Stromal cell of bone marrow (primary cell): ENCODE data around the gene DAGLB.
A peak's percentile ranks its signal among the peaks of the same experiment; 100 is the strongest.
"Not testable (repeated sequence)": the region's sequence is repeated elsewhere in the genome, so short reads cannot be mapped to it uniquely, and the experiment has no call there.

Source experiments
- DNase-seq: peaks from one replicate; pipeline ENCODE4 v3.0.0-alpha.2; 2012; ENCODE audit warnings: low read depth

Gene DAGLB, protein sequence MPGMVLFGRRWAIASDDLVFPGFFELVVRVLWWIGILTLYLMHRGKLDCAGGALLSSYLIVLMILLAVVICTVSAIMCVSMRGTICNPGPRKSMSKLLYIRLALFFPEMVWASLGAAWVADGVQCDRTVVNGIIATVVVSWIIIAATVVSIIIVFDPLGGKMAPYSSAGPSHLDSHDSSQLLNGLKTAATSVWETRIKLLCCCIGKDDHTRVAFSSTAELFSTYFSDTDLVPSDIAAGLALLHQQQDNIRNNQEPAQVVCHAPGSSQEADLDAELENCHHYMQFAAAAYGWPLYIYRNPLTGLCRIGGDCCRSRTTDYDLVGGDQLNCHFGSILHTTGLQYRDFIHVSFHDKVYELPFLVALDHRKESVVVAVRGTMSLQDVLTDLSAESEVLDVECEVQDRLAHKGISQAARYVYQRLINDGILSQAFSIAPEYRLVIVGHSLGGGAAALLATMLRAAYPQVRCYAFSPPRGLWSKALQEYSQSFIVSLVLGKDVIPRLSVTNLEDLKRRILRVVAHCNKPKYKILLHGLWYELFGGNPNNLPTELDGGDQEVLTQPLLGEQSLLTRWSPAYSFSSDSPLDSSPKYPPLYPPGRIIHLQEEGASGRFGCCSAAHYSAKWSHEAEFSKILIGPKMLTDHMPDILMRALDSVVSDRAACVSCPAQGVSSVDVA

DNA sequence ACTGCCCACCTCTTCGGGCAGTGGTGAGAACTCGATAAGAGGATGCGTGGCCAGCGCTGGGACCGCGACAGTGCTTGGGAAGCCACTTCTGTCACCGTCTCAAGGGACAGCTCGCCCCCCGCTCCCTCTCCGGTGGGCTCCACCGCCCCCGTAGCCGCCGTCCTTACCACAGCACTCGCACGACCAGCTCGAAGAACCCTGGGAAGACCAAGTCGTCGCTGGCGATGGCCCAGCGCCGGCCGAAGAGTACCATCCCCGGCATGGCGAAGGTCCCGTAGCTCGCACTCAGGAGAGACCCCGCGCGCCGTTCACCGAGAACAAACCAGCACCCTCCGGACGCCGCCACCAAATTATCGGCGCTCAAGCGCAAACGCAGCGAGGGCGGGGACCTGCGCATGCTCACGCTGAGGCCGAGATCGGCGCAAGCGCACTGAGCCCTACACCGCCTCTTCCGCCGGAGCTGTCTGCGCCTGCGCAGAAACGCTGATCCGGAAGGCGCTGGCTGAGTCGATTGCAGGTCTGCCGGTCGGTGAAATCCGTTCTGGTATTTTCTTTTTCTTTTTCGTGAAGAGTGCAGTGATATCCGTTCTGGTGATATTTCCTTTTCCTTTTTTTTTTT, at the start of gene DAGLB:
Gene DAGLB, minus strand, starts transcription at position 374 of the 619 bp plus-strand sequence. Its CDS starts 112 bp downstream, at position 262.
- peak; percentile 70 for DNase-seq

DNA sequence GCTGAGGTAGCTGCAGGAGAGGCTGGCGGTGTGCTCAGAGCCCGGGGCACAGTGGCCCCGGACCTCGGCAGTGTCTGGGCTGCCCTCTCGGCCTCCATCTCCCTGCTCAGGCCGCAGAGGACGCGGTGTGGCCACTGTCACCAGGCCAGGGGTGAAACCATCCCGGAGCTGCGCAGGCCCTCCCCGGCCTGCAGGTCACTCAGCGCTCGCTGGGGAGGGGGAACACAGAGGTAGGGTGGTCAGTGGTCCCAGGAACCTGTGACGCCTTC, 49.8 kb upstream of the DAGLB start:
- no peak for DNase-seq

DNA sequence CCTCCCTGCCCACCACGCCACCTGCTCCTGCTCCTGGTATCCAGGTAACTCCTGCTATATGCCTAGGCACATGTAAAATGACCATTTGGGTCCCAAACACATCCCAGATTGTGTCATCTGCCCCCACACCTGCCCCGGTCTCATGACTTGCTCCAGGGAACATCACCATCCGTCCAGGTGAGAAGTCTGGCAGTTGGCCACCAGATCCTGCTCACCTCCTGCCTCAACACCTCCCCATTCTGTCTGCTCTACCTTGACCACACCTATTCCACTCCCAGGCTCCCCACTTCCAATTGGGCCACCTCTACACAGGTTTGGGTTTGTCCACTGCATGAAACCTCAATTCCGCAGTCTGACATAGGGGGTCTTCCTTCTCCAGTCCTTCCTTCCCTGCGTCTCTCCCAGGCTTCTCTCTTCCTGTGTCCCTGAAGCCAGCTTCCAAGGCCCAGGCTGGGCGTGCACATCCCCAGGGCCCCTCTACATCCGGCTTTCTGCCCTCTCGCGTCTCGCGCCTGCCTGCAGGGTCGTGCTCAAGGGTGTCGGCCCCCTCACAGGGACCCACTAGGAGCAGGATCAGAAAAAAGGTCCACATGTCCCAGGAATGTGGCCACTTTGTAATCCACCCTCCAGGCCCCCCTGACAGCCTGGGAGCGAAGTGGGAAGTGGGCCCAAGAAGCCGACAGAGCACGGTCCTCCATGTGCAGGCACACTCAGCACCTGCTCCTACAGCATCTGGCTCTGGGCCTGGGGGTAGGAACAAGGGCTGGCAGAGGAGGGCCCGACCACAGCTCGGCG, 49.3 kb upstream of the DAGLB start:
- DNase-seq = no peak

DNA sequence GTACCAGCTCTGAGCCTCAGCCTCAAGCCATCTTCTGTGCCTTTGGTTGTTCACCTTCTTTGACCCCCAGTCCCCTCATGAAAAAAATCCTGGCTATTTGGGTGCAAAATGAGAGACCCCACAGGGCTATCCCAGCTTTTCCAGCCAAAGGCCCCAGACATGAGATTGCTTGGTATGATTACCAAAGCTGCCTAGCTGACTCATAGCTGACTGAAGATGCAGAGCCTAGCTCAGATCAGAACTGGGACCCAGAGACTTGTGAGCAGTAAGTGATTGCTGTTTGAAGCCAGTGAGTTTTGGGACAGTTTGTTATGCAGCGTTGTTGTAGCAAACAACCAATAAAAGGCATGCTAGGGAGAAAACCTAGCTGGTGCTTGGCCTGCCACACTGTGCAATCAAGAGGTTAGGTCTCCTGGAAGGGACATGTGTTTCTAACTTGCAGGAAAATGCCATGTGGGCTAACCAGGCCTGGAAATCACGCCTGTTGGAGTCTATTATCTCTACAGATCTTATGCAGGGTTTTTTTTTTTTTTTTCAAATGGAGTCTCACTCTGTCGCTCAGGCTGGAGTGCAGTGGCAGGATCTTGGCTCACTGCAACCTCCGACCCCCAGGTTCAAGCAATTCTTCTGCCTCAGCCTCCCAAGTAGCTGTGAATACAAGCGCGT, 48.0 kb upstream of the DAGLB start:
- DNase-seq = no peak

DNA sequence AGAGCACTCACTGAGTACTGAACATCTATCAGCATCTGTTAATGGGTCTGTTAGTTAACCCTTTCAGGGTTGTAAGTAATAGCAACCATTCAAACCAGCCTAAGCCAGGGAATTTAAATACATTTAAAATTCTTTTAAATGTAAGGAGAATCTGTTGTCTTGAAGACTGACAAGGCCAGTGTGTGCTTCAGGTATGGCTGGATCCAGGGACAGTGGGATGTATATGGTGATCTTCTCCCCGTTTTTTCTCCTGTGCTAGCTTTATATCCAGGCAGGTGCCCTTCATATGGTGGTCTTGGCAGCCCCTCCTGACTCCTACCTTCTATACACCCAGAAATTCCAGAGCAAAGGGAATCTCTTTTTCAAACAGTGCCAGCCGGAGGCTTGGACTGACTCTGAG, 46.6 kb upstream of the DAGLB start:
- no peak for DNase-seq

DNA sequence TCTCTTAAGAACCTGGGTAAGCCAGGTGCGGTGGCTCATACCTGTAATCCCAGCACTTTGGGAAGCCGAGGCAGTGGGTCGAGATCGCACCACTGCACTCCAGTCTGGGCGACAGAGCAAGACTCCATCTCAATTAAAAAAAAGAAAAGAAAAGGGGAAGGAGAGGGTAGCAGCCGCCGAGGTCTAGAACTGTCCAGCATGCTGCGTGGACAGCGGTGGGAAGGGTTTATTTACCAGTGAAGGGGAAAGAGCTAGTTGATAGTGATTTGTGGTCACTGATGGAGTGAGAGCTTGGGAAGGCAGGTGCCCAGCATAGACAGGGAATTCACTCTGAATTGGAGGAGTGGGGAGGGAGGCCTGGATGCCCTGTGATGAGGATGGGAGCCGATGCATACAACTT, 43.4 kb upstream of the DAGLB start:
- DNase-seq = no peak

DNA sequence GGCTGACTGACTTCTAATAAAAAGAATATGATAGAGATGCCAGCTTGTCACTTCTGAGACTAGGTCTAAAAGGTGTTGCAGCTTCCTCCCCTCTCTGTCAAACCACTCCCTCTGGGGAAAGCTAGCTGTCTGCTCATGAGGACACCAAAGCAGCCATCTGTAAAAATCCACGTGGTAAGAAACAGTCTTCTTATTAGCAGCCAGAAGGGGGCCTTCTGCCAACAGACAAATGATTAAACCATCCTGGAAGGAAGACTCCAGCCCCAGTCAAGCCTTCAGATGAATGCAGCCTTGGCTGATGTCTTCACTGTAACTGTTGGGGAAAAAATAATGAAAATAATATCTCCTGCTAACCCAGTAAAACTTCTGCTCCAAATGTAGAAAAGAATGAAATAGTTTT, 41.9 kb upstream of the DAGLB start:
- DNase-seq = no peak

DNA sequence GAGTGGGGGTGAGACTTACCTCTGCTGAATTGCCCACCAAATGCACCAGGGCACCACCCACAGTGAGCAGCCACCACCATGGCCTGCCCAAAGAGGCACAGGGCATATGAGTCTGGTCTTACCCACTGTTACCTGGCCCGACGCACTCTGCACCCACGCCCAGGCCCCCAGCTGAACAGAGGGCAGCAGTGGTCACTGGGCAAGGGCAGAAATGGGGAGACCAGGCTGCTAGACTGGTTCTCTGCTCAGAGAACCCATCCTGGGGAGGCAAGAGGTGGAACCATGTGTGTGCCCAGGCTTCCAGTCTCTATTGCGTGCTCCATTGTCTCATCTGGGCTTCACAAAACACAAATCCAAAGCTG, 39.4 kb upstream of the DAGLB start:
- no peak for DNase-seq

DNA sequence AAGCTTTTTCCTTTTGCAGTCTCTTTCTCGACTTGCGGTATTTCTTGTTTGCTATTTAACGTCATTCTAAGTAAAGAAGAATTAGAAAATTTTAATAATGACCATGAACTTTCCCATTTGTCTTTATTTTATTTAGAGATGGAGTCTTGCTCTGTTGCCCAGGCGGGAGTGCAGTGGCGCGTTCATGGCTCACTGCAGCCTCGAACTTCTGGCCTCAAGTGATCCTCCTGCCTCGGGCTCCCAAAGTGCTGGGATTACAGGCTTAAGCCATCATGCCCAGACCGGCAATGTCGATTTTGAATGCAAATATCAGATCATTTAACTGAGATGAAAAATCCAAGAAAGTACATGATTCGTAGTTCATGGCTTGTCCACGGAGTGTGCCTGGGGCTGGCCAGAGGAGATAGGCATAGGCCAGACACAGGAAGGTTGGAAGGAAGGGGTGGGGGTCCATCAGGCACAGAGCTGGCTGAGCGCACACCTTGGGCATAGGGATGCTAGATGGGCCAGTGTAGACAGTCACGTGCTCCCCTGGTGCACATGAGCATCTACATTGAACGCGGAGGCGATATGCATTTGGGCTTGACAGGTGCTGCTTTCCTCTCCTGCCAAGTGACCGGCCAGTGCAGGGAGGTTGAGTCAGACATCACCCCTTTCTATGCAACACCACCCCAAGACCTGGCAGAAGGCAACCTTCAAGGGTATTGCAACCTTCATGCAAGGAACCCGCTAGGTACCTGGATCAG, 38.9 kb upstream of the DAGLB start:
- no peak for DNase-seq

DNA sequence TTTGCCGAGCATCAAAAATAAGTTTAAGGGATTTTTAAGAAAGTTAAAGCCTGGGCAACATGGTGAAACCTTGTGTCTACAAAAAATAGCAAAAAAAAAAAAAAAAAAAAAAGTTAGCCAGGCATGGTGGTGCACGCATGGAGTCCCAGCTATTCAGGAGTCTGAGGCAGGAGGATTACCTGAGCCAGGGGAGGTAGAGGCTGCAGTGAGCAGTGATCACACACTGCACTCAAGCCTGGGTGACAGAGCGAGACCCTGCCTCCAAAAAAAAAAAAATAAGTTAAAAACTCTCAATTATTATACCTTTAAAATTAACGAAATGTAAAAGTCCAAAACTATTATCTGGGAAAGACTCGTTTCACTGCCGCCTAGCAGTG, 35.0 kb upstream of the DAGLB start:
- DNase-seq = no peak

DNA sequence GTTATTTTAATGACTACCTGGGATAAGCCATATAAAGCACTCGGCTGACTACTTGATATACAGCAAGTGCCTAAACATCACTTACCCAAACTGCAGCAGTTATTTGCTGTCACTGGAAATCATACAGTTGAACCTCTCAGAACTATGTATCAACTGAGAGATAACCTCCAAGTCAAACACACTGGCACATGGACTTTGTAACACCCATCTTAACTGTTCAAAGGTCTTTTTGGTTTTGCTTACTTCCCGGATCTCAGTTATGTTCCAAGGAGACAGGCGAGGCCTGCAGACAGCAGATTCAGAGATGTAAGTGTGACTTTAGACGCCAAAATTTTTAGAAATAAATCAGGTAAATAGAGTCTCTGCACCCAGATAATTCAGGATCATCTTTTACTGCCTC, 34.6 kb upstream of the DAGLB start:
- DNase-seq = no peak

DNA sequence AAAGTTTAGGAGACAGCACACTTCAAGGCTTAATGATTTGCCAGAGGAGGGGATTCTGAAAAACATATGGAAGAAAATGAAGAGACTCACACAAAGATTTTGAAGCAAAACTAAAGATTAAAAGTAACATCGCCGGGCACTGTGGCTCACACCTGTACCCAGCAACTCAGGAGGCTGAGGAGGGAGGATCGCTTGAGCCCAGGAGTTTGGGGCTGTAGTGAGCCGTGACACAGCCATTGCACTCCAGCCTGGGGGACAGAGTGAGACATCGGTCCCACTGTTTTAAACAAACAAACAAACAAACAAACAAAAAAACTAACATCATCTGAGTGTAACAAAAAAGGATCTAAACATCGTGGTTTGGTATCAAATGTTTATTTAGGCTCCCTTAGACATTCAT, 33.7 kb upstream of the DAGLB start:
- DNase-seq = no peak

DNA sequence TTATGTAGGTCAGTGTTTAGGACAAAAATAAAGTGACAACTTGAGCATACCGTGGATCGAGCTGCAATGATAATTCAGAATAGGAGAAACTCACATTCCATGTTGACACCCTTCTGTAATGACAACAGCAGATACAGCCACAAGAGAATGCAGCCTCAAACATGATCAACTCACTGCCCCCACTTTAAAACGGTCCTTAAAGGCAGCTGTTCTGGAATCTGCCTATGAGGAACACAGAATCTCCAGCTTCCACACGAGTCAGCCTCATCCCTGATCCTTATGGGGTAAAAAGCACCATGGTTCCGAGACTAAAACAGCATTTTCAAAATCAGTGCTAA, 32.5 kb upstream of the DAGLB start:
- DNase-seq = no peak

DNA sequence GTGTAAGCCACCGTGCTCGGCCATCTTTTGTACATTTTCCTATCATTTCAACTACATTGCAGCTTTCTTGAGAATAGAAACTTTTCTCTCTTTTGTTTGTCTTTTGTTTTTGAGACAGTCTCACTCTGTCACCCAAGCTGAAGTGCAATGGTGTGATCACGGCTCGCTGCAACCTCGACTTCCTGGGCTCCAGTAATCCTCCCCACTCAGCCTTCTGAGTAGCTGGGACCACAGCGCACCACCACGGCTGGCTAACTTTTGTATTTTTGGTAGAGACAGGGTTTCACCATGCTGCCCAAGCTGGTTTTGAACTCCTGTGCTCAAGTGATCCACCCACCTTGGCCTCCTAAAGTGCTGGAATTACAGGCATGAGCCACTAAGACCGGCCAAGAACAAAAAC, 31.3 kb upstream of the DAGLB start:
- no peak for DNase-seq

DNA sequence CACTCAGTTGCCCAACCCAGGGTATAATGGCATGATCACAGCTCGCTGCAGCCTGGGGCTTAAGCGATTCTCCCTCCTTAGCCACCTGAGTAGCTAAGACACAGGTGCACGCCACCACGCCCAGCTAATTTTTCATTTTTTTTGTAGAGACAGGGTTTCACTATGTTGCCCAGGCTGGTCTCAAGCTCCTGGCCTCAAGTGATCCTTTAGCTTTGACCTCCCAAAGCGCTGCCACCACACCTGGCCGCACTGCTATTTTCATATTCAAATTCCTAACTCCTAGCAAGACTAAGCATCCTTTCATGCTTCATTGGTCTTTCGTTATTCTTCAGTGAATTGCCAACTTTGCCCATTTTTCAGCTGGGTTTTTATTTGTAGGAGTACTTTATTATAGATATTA, 30.4 kb upstream of the DAGLB start:
- no peak for DNase-seq

DNA sequence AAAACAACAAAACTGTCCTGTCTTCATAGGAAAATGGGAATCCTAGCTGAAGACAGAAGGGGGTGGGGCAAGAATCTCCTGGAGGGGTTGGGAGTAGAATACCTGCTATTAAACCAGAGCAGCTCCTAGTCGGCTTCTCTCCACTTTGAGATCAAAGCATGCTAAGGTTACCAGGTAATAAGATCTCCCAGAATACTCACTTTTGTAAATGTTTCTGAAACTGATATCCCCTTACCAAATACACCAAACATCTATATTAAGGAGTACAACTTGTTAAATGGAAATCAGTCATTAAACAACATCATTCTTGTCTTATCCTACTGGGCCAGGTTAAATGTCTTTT, 29.5 kb upstream of the DAGLB start:
- DNase-seq = no peak

DNA sequence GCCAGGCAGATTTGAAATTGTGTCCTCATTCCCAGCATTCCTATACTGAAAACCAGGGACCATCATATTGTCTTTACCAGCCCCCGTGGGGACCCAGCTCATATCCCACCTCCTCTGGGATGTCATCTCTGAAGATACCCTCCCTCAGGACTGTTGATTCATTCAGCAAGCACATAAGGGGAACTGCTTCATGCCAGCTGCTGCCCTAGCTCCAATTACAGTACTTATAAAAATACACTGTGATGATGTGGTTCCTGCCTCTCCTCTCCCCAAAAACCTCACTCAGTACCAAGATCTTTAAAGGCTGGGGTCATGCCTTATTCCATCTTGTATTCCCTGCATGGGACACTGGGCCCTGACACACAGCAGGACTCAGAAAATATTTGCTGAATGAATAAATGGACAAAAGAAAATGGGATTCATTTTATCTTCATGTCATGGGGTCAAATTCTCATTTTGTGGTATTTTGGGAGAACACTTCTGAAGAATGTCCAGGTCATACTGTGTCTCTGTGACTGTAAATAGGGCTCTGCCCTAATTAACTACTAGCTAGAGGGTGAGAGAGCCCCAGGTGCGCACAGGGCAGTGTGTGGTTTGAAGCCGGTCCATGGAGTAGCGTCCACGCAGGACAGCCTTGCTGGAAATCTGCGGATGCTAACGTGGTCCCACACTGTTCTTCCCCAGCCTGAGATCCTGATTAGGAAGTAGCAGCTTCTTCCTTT, 29.0 kb upstream of the DAGLB start:
- DNase-seq = no peak

DNA sequence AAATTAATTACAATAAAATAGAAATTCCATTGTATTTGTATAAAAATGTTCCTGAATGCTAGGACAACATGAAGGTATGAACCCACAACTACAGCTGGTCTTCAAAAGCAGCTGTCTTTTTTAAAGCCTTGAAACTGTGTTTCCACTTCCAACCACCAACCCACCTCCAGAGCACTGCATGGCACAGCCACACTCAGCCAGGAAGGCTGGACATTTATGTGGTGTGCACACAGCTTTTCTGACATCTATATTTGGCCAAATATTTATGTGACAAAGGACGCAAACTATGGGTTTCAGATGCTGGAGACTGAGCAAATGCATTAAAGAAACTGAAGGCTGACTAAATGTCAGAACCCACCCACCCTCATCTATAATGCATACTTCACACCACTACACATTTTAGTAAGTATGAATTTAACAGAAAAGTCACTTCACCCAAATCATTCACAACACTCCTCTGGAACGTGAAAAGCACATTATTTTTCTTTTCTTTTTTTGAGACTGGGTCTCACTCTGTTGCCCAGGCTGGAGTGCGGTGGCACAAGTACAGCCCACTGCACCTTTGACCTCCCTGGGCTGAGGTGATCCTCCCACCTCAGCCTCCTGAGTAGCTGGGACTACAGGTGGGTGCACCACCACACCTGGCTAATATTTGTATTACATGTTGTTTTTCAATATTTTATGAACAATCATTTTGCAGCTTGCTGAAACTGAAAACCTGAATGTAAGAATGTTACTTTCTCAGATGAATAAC, 27.9 kb upstream of the DAGLB start:
- no peak for DNase-seq

DNA sequence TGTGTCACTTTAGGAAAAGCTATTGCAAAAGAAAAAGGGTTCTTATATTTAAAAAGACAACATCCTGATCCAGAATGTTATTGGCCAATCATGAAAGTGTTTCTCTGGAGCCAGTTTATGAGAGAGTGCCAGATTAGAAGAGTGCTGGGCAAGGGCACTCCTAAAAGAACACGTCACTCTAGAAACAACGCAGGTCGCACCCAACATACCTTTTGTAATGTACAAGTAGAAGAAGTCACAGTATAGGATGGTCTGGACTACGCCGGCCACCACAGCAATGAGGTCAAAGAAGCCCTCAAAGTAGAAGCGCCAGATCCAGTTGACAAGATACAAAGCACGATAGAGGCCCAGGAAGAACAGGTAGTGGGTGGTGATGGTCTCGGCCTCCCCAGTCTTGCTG, 18.1 kb upstream of the DAGLB start:
- DNase-seq = no peak

DNA sequence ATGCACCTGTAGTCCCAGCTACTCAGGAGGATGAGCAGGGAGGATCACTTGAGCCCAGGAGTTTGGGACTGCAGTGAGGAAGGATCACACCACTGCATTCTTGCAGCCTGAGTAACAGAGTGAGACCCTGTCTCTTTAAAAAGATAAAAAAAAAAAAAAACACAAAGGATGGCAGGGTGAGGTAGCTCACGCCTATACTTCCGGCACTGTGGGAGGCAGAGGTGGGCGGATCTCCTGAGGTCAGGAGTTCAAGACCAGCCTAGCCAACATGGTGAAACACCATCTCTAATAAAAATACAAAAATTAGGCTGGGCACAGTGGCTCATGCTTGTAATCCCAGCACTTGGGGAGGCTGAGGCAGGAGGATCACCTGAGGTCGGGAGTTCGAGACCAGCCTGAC, 15.9 kb upstream of the DAGLB start:
- DNase-seq = not testable (repeated sequence)
